Lung microvascular endothelial cell (primary cell): ENCODE data around the gene CYP24A1. TPM values are rescaled to one million over a fixed set of nuclear protein-coding genes. Genes with fewer than 3 reads are reported as not detected.

Experiments used
- DNase-seq, 2 donors: peaks; one replicate each; pipeline versions ENCODE4 v3.0.0 to v3.0.0-alpha.2; 2010; ENCODE audit warnings: low read depth in 2 of 2
- total RNA-seq: library from RNA; depleted of rRNA; stranded (reverse); fragments of >200 nt; gene quantifications from 2 replicates; pipeline ENCODE4 v1.2.1, GENCODE V29; 2014

CYP24A1 gene
- total RNA-seq, 1 donor from 2014 or later, result not detected

DNA sequence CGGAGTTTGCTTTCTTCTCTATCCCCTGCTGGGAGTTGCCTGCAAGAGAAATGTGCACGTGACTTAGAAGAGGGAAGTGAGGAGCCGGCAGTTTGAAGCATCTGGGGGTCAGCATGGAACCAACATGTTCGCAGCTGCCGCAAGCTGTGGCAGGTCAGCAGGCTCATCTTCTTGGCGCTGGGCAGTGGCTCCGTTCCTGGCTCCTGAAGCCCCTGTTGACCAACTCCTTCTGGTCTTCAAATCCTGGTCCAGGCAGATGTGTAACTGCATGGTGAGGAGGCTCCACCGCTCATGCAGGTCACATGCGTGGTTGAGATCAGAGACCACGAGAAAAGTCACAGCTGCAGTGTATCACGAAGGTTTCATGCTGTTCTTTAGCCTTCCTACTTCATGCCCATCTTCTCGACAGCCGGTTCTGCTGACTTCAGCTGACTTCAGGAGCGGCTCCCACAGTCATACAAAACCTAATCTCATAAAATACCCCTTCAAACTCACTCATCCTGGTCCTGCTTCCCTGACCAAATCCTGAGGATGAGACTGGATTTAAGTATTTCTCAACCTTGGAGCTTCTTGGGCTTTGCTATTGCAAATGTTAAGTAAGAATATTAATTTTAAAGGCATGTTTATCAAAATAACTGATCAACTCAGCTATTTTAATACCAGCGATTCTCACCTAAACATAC is 58.5 kb downstream of the CYP24A1 start:
- no peak for DNase-seq

DNA sequence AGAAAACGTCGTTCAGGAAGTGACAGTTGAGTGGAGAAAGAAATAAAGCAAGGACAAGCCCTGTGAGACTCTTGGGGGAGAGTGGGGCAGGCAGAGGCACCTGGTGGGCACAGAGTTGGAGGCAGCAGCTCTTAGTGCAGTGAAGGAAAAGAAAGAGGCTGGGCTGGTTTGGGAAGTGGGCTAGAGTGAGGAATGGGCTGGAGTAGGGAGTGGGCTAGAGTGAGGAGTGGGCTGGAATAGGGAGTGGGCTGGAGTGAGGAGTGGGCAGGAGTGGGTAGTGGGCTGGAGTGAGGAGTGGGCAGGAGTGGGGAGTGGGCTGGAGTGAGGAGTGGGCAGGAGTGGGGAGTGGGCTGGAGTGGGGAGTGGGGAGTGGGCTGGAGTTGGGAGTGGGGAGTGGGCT is 59.7 kb downstream of the CYP24A1 start:
- DNase-seq, result no peak

GRCh38 chr20:54113566-54113965 is 60.2 kb downstream of the CYP24A1 start:
- DNase-seq, result no peak

DNA sequence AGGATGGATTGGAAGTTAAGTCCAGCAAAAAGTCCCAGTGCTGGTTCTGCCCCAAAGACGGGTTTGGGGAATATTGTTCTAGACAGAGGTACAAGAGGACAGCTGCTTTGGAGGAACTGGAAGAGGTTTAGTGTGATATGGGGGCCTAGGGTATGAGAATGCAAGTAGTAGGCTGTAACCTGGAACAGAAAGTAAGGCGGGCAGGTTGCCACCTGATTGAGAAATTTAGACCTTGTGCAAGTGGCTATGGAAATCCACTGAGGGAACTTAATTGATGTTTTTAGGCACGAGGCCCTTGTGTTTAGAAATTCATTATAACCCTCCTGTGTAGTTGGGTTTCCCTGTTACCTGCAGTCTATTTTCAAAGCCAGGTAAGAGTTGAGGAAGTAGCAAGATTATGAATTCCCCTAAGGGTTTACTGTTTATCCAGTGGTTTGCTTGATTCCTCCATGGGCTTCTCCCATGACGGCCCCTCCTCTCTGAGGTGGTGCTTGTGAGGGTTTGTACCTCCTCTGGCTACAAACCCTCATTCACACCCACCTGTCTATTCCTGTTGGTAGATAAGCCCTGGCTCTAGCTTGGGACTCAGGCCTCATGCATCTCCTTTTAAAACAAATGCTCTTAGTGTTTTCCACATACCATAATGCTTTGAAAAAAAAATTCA is 61.4 kb downstream of the CYP24A1 start:
- DNase-seq, result no peak

DNA sequence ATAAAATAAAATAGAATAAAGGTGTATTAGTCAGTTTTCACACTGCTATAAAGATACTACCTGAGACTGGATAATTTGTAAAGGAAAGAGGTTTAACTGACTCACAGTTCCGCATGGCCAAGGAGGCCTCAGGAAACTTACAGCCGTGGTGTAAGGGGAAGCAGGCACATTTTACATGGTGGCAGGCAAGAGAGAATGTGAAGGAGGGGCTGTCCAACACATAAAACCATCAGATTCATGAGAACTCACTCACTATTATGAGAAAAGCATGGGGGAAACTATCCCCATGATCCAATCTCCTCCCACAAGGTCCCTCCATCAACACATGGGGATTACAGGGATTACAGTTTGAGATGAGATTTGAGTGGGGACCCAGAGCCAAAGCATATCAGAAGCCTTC is 62.3 kb downstream of the CYP24A1 start:
- no peak for DNase-seq

- no peak for DNase-seq
Observed at GRCh38 chr20:54110457-54110856, 63.3 kb downstream of the CYP24A1 start.

DNA sequence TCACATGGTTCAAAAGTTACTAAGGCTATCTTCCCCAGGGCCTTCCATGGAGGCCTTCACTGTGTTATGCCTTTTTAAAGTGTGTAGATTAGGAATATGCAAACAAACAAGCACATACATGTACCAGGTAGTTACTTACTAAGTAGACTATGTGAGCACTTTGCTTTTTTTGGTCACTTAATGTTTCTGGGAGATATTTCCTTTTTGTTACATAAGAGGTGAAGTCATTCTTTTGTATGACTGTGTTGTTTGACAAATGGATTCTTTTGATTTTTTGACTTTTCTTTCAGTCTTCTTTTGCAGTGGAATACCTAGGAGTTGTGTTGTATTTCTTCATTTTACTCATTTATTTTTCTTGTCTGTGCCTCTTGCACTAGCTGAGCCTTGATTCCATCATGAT is 63.7 kb downstream of the CYP24A1 start:
- DNase-seq, result no peak

DNA sequence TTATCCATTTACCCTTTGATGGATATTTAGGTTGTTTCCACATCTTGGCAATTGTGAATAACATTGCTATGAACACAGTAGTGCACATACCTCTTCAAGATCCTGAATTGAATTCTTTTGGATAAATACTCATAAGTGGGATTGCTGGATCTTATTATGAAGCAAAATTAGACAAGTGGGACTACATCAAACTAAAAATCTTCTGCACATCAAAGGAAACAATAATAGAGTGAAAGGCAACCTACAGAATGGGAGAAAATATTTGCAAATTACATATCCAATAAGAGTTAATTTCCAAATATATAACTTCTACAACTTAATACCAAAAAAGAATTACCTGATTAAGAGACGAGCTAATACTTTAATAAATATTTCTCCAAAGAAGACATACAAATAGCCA is 65.0 kb downstream of the CYP24A1 start:
- no peak for DNase-seq

DNA sequence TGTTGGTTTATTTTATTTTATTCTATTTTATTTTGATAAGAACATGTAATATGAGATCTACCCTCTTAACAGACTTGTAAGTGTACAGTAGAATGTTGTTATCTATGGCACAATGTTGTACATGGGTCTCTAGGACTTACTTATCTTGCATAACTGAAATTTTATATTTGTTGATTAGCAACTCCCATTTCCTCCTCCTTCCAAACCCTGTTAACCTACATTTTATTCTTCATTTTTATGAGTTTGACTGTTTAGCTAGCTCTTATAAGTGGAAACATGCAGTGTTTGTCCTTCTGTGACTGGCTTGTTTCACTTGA is 65.5 kb downstream of the CYP24A1 start:
- DNase-seq, result no peak

- no peak for DNase-seq
Observed at GRCh38 chr20:54107600-54108325, 66.0 kb downstream of the CYP24A1 start.

DNA sequence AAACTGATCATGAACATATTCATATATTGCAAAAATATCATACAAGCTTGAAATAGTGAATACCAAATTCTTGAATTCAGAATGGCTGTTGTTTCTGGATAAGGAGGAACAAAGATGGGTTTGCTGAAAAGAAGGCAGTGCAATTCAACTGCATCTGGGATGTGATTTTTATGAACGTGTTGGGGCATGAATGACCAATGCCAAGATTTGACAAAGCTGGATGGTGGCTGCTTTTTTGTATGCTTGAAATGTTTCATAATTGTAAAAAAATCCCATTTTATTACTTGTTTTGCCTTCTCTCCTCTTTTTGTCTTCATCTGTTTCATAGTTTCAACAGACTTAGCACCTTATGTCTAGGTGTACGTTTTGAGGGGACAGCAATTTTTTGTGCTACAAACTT is 66.6 kb downstream of the CYP24A1 start:
- DNase-seq, result no peak

DNA sequence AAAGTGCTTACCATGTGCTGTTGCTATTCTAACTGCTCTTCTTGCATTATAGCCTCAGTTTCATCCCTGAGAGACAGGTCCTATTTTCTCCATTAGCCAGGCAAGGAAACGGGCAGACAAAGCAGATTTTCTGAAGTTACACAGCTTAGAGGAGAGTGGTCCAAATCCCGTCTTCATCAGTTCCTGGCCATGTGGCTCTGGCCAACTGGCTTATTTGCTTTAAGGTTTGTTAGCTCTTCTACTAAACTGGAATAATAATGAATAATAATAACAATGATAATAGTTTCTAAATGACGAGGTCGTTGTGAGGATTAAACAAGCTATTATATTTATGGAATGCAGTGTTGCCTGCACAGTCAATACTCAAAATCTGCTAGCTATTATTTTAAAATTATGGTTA is 67.6 kb downstream of the CYP24A1 start:
- no peak for DNase-seq

DNA sequence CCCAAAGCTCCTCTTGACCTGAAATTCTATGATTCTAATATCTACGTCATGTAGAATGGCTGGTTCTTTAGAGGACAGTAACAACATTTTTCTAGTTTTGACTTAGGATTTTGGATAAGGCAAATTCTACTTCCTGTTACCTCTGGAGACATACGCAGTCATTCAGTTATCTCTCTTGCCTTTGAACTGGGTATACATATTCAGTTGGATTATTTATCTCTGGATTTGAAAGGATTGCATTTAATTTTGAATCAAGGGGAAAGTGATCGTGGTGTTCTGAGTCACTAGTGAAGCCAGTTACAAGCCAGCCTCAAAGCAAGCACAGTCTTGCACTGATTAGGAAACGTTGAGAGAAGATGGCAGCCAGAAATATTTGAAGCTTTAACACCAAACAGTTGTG is 68.1 kb downstream of the CYP24A1 start:
- no peak for DNase-seq

GRCh38 chr20:54104781-54105180 is 69.0 kb downstream of the CYP24A1 start:
- no peak for DNase-seq

GRCh38 chr20:54103762-54104600 is 69.8 kb downstream of the CYP24A1 start:
- DNase-seq, result no peak

Other genes starting within 250 kb of the CYP24A1 start
- not detected in 2 replicates for gene BCAS1, start 103.4 kb downstream of the CYP24A1 start, total RNA-seq
- 57.5 and 80.9 TPM in 2 replicates for gene PFDN4, start 34.1 kb upstream of the CYP24A1 start, total RNA-seq